Measurements from ENCODE around the gene SRGAP1. TPM values are rescaled to one million over a fixed set of nuclear protein-coding genes. Genes with fewer than 3 reads are reported as not detected.

Gene SRGAP1
- total and polyA plus RNA-seq, 2 of the 8 experiments (the other 6 are each of a cell fraction or from before 2014, with no cell fraction given) = 3.2 to 7.3 TPM

- Histone ChIP-seq H3K27me3 (replicated peaks in 1 of 4; ENCODE audit: control insufficient read depth in 3 of 4, extremely low read depth in 1 of 4, insufficient read depth in 3 of 4, low read length in 3 of 4) (no peaks in the 10 kb centered on the region), H2BK5ac (ENCODE audit: low read depth, low read length) (no peak overlapping the region), H3K27ac (ENCODE audit: low read depth, low read length) (no peak overlapping the region), H4K20me1 (replicated peaks in 1 of 2; ENCODE audit: control insufficient read depth in 1 of 2, insufficient read depth in 2 of 2, low read length in 2 of 2) (no peaks in the 10 kb centered on the region), H3K14ac (ENCODE audit: insufficient read length) (no peak overlapping the region), H3K4ac (replicated peaks; ENCODE audit: insufficient read length, low read depth, low read length) (no peak overlapping the region), H3K79me2 (ENCODE audit: control insufficient read depth in 1 of 2, insufficient read depth in 2 of 2, low read length in 2 of 2) (no peaks in the 10 kb centered on the region), H3K9ac (replicated peaks in 1 of 4; ENCODE audit: extremely low read depth in 1 of 4, low read depth in 3 of 4, low read length in 3 of 4) (no peak overlapping the region), H4K8ac (ENCODE audit: extremely low read depth, insufficient read depth, low read length) (no peak overlapping the region), H3K36me3 (ENCODE audit: control insufficient read depth in 2 of 4, insufficient read depth in 4 of 4, low read length in 3 of 4) (no peaks in the 10 kb centered on the region), H3K4me3 (ENCODE audit: extremely low read depth in 1 of 4, insufficient read depth in 2 of 4, low read depth in 3 of 4, low read length in 4 of 4) (no peak overlapping the region), H3K9me3 (ENCODE audit: insufficient read depth in 2 of 2, low read depth in 1 of 2, low read length in 1 of 2) (no peaks in the 10 kb centered on the region), H2BK12ac (ENCODE audit: low read depth, low read length) (no peak overlapping the region), H3K23ac (ENCODE audit: insufficient read length) (no peak overlapping the region), H3K4me1 (replicated peaks in 1 of 4; ENCODE audit: control insufficient read depth in 3 of 4, insufficient read depth in 4 of 4, low read length in 3 of 4) (no peaks in the 10 kb centered on the region; a peak in 2 of 7 replicates), H4K5ac (ENCODE audit: insufficient read length, low read depth, low read length) (no peak overlapping the region), H2BK15ac (ENCODE audit: low read length) (no peak overlapping the region), H3K23me2 (ENCODE audit: low read depth, low read length) (no peaks in the 10 kb centered on the region), H3K79me1 (ENCODE audit: low read depth, low read length) (no peaks in the 10 kb centered on the region), H3K18ac (ENCODE audit: extremely low read depth, low read length) (no peak overlapping the region), H2AK5ac (ENCODE audit: low read depth, low read length) (no peak overlapping the region), H2AFZ (ENCODE audit: low read length) (no peak overlapping the region), H2BK120ac (replicated peaks; ENCODE audit: low read depth, low read length) (no peak overlapping the region), H2BK20ac (ENCODE audit: low read length) (no peak overlapping the region), H3K56ac (replicated peaks; ENCODE audit: insufficient read length, low read depth, low read length) (no peak overlapping the region), H4K91ac (replicated peaks; ENCODE audit: insufficient read length, low read length) (no peak overlapping the region), H3K4me2 (ENCODE audit: insufficient read depth in 1 of 2, low read depth in 2 of 2, low read length in 2 of 2) (no peak overlapping the region)
- DNase-seq (ENCODE audit: low read depth in 1 of 2, low spot score in 2 of 2) (no peak), FAIRE-seq (no peak)
- 95% methylated on average over 2 of the region's 2 CpGs; no CpG with 5 or more reads in 1 of the 2 experiments for WGBS, 2 experiments (ENCODE audit: extremely low coverage in 1 of 2, insufficient coverage in 1 of 2, insufficient read length in 1 of 2, insufficient replicate concordance in 2 of 2, low coverage in 1 of 2, low lambda C conversion rate in 2 of 2, missing lambda C conversion rate in 1 of 2)
- ChIA-PET CTCF (ENCODE audit: partially characterized antibody) (interaction anchor here (0.6 to 1.0 kb wide), 2 partner anchors 14 to 78 kb away, joined by 3 read pairs; no protein-coding TSS in a partner anchor), POLR2A (ENCODE audit: partially characterized antibody) (no interaction called here)
- TF ChIP-seq POLR2AphosphoS5 (IDR thresholded peaks at IDR 0.05; ENCODE audit: low read depth, low read length) (no peak), EZH2 (IDR thresholded peaks at IDR 0.05; ENCODE audit: low read depth, low read length, severe bottlenecking) (no peak), ATF2 (IDR thresholded peaks at IDR 0.05; ENCODE audit: low read length) (no peak), GTF2F1 (IDR thresholded peaks at IDR 0.05; ENCODE audit: borderline replicate concordance, low read depth, low read length) (no peak), TAF1 (IDR thresholded peaks at IDR 0.05; ENCODE audit: low read depth, low read length) (no peak), TAF7 (optimal IDR thresholded peaks at IDR 0.05; ENCODE audit: borderline replicate concordance, low read depth, low read length) (no peak), KDM5A (IDR thresholded peaks at IDR 0.05; ENCODE audit: low read length) (no peak), CREB1 (IDR thresholded peaks at IDR 0.05) (no peak), RFX5 (IDR thresholded peaks at IDR 0.05; ENCODE audit: borderline replicate concordance, low read depth, low read length) (no peak), SP1 (IDR thresholded peaks at IDR 0.05; ENCODE audit: low read depth, low read length) (no peak), SRF (IDR thresholded peaks at IDR 0.05; ENCODE audit: low read depth, low read length) (no peak)
These were observed 303.4 kb downstream of the SRGAP1 start for GRCh38 chr12:64147875-64148274.
